HG03060 (cell line): Measurements from ENCODE around the gene UBAP1L.
"Not testable (repeated sequence)": the region's sequence is repeated elsewhere in the genome, so short reads cannot be mapped to it uniquely, and the experiment has no call there.

Source experiments
- ATAC-seq: cut with Tn5 transposase; IDR thresholded peaks from one replicate; pipeline ENCODE4 v1.9.1; 2021; ENCODE audit warnings: low read depth, moderate number of reproducible peaks; ENCODE audit not compliant: unreplicated experiment

Gene UBAP1L

GRCh38 chr15:65085990-65086679 is 28.9 kb downstream of the UBAP1L start:
- ATAC-seq = no peak

- ATAC-seq = no peak
Measured at GRCh38 chr15:65085207-65085753, 29.7 kb downstream of the UBAP1L start.

GRCh38 chr15:65084500-65085206 is 30.3 kb downstream of the UBAP1L start:
- ATAC-seq = no peak

- no peak for ATAC-seq
Measured at GRCh38 chr15:65083262-65083701, 31.7 kb downstream of the UBAP1L start.

DNA sequence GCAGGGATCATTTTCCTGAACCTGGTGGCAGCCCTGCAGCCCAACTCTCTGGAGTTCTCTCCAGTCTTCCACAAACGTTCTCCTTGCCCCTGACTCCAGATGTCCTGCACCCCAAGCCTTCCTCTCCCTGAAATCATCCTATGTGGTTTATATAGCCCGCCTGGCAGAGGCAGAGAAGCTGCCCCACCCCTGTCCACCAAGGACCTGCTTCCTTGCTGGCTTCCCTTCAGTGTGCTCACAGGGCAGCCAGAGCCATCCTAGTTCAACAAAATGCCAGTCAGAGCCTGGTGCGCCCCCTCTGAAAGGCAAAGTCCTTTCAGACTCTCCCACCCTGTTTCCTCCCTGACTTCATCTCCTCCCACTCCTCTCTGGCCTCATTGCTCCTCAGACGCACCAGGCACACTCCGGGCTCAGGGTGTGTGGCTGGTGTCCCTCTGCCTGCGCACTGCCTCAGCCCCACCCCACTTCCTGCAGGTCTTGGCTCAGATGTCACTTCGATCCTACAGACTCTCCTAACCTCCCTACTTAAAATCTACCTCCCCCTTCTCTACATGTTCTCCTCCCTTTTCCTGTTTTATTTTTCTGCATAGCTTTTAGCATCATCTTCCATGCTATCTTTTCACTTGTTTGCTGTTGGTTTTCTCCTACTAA is 32.6 kb downstream of the UBAP1L start:
- ATAC-seq = no peak

GRCh38 chr15:65081758-65082157 is 33.2 kb downstream of the UBAP1L start:
- no peak for ATAC-seq

GRCh38 chr15:65081270-65081669 is 33.7 kb downstream of the UBAP1L start:
- ATAC-seq = no peak

GRCh38 chr15:65079580-65079979 is 35.4 kb downstream of the UBAP1L start:
- ATAC-seq = no peak

GRCh38 chr15:65077981-65078352 is 37.0 kb downstream of the UBAP1L start:
- ATAC-seq = no peak

DNA sequence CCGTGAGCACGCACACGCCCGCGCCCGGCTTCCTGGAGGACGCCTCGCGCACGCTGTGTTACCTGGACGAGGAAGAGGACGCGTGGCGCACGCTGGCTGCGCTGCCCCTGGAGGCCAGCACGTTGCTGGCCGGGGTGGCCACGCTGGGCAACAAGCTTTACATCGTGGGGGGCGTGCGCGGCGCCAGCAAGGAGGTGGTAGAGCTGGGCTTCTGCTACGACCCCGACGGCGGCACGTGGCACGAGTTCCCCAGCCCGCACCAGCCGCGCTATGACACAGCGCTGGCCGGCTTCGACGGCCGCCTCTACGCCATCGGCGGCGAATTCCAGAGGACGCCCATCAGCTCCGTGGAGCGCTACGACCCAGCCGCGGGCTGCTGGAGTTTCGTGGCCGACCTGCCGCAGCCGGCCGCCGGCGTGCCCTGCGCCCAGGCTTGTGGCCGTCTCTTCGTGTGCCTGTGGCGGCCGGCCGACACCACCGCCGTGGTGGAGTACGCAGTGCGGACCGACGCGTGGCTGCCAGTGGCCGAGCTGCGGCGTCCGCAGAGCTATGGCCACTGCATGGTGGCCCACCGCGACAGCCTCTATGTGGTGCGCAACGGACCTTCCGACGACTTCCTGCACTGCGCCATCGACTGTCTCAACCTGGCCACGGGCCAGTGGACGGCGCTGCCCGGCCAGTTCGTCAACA is 37.6 kb downstream of the UBAP1L start:
- no peak for ATAC-seq

DNA sequence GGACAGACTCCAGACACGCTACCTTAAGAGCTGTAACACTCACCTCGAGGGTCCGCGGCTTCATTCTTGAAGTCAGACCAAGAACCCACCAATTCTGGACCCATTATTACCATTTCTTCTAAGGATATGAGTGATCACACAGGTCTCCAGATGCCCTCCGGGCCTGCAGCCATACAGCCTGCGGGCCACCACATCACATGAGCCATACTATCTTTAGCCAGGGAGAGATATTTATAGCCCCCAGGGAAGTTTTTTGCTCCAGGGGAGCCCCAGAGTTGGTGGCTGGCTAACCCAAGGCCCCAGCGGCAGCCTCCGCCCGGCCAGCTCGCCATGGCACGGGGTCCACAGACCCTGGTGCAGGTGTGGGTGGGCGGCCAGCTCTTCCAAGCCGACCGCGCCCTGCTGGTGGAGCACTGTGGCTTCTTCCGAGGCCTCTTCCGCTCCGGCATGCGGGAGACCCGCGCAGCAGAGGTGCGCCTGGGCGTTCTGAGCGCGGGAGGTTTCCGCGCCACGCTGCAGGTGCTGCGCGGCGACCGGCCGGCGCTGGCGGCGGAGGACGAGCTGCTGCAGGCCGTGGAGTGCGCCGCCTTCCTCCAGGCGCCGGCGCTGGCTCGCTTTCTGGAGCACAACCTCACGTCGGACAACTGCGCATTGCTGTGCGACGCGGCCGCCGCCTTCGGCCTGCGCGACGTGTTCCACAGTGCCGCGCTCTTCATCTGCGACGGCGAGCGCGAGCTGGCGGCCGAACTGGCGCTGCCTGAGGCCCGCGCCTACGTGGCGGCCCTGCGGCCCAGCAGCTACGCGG is 38.3 kb downstream of the UBAP1L start, which contains the start of gene KBTBD13:
Gene KBTBD13, plus strand, starts transcription at position 261 of the 805 bp plus-strand sequence. Its CDS starts 70 bp downstream, at position 331.
- ATAC-seq = no peak

- ATAC-seq = not testable (repeated sequence)
Measured at GRCh38 chr15:65075607-65076395, 39.2 kb downstream of the UBAP1L start.

GRCh38 chr15:65074946-65075345 is 40.1 kb downstream of the UBAP1L start:
- not testable (repeated sequence) for ATAC-seq

- ATAC-seq = no peak
Measured at GRCh38 chr15:65072617-65073016, 42.4 kb downstream of the UBAP1L start.

DNA sequence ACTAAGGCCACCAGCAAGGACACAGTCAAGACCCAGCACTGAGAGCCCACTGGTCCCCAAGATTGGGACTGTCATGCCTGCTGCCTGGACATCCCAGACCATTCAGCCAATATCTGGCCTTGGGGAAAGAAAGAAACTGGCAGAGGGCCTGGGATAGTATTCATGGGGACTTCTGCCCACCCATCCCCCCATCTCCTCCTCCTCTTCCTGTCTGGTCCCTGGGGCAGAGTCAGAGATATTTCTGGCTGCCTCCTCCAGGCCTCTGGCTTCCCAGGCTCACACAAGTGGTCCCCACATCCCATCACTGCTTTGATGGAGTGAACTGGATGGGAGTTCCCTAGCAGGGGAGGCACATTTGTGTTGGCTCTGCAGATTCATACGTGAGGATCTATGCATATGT is 43.0 kb downstream of the UBAP1L start:
- ATAC-seq = no peak

DNA sequence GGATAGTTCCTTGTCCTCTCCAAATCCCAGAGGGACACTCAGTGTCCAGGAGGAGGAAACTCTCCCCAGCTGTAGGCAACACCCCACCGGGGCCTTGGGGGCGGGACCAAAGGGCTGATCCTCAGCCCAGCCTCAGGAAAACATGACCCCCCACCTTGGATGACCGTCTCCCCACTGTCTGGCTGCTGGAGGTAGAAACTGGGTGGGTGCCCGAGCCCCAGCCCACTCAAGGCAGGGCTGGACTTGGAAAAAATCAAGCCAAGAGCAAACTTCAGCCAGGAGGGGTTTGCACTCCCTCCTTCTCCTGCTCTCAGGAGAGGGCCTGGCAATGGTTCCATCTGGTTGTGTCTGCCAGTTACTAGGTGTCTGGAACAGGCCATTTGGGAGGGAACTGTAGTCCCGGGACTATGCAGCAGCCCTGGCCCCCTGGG is 43.6 kb downstream of the UBAP1L start:
- no peak for ATAC-seq

GRCh38 chr15:65069779-65070546 is 45.0 kb downstream of the UBAP1L start:
- no peak for ATAC-seq

- ATAC-seq = no peak
Measured at GRCh38 chr15:65069179-65069578, 45.8 kb downstream of the UBAP1L start.
